Thoracic aorta (tissue), 2 donors: ENCODE data around the gene C4orf33. TPM values are rescaled to one million over a fixed set of nuclear protein-coding genes. Genes with fewer than 3 reads are reported as not detected.

Experiments used
- ATAC-seq: fragments of 150-250 bp; one replicate; pipeline ENCODE4 v1.8.0; 2017; ENCODE audit warnings: low read depth; ENCODE audit not compliant: insufficient number of reproducible peaks, low FRiP score
- DNase-seq: peaks from one replicate; pipeline ENCODE4 v3.0.0-alpha.2; 2020; ENCODE audit warnings: low spot score
- H3K27ac ChIP-seq, 2 donors: fragments of 200-600 bp; sonication (generic); 1 replicate in 1 of 2; 2 replicates in 1 of 2; pipeline ENCODE4 v1.5.1; 2016; ENCODE audit warnings: mild to moderate bottlenecking in 2 of 2, moderate library complexity in 2 of 2
- H3K27me3 ChIP-seq: fragments of 200-600 bp; sonication (generic); replicated peaks from 2 replicates; pipeline ENCODE4 v1.6.0; 2016; ENCODE audit warnings: mild to moderate bottlenecking; ENCODE audit not compliant: insufficient read depth
- H3K36me3 ChIP-seq: fragments of 200-600 bp; sonication (generic); one replicate; pipeline ENCODE4 v1.5.1; 2016
- H3K4me1 ChIP-seq, 2 donors: fragments of 200-600 bp; sonication (generic); 1 replicate in 1 of 2; 2 replicates in 1 of 2; pipeline versions ENCODE4 v1.5.1 to v1.6.0; 2016; ENCODE audit warnings: low read depth in 2 of 2, mild to moderate bottlenecking in 1 of 2; ENCODE audit not compliant: control insufficient read depth in 1 of 2
- H3K4me3 ChIP-seq: fragments of 200-600 bp; sonication (generic); 2 replicates; pipeline ENCODE4 v1.5.1; 2016; ENCODE audit warnings: mild to moderate bottlenecking
- H3K9me3 ChIP-seq: fragments of 200-600 bp; sonication (generic); 2 replicates; pipeline ENCODE4 v1.5.1; 2016
- total RNA-seq, 2 donors: library from RNA; depleted of rRNA; stranded (reverse); fragments of >200 nt; gene quantifications; one replicate each; pipeline versions ENCODE4 v1.1.0 to v1.2.3, GENCODE V29; 2016
- TF ChIP-seq, protein P1 (sequence below): fragments of 200-600 bp; sonication (generic); IDR thresholded peaks from one replicate; pipeline ENCODE4 v1.5.1; 2019; ENCODE audit warnings: antibody characterized with exemption

Gene C4orf33
- total RNA-seq, 2 donors from 2014 or later: 2.2 to 4.9 TPM

DNA sequence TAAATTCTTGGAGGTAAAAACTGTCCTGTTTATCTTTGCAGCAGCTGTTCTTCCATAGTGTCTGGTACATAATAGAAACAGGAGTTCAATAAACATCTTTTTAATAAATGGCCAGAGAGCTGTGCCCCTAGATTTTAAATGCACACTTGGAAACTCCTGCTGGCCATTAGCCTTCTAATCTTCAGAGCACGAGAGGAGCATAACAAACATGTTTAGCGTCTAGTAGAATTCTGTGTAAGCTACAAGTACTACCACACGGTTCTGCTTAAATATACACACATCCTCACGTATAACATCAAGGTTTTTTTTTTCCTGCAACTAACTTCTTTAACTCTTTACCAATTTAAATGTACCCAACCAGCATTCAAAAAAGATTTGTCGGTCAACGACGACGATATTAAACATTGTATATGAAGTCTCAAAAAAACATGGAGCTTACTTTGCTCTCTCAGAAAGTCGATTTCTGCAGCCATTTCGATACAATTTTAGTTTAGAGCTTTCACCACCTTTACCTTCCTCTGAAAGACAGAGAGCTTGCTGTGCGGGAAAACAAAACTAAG is 3.2 kb upstream of the C4orf33 start:
- no peaks in the 10 kb centered on the region for H3K27me3 ChIP-seq
- DNase-seq: no peak
- no peaks in the 10 kb centered on the region for H3K9me3 ChIP-seq
- peak overlapping the region; percentile 88 to 95 for H3K27ac ChIP-seq
- peak overlapping the region; percentile 79 for H3K4me3 ChIP-seq
- ATAC-seq: no peak
- peaks cover 6 to 32% of the 10 kb centered on the region in 2 donors for H3K4me1 ChIP-seq
- H3K36me3 ChIP-seq: no peaks in the 10 kb centered on the region
- TF ChIP-seq, protein P1, sequence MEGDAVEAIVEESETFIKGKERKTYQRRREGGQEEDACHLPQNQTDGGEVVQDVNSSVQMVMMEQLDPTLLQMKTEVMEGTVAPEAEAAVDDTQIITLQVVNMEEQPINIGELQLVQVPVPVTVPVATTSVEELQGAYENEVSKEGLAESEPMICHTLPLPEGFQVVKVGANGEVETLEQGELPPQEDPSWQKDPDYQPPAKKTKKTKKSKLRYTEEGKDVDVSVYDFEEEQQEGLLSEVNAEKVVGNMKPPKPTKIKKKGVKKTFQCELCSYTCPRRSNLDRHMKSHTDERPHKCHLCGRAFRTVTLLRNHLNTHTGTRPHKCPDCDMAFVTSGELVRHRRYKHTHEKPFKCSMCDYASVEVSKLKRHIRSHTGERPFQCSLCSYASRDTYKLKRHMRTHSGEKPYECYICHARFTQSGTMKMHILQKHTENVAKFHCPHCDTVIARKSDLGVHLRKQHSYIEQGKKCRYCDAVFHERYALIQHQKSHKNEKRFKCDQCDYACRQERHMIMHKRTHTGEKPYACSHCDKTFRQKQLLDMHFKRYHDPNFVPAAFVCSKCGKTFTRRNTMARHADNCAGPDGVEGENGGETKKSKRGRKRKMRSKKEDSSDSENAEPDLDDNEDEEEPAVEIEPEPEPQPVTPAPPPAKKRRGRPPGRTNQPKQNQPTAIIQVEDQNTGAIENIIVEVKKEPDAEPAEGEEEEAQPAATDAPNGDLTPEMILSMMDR: no peak

- Histone ChIP-seq H3K27ac (peak within 1 kb of the TSS; percentile 88 to 95), H3K36me3 (no peaks in the 10 kb centered on the region), H3K9me3 (no peaks in the 10 kb centered on the region), H3K4me3 (peak within 1 kb of the TSS; percentile 79), H3K4me1 (peaks cover 6 to 32% of the 10 kb centered on the region in 2 donors), H3K27me3 (no peaks in the 10 kb centered on the region)
- DNase-seq (peak; percentile 97), ATAC-seq (peak; percentile 99)
- TF ChIP-seq, protein P1: no peak
Observed at GRCh38 chr4:129093191-129093920, 2.6 kb upstream of the C4orf33 start, which contains the start of gene SCLT1. Gene SCLT1 (minus strand): TSS chr4:129093539. CDS start chr4:129093103, 436 bp downstream.

DNA sequence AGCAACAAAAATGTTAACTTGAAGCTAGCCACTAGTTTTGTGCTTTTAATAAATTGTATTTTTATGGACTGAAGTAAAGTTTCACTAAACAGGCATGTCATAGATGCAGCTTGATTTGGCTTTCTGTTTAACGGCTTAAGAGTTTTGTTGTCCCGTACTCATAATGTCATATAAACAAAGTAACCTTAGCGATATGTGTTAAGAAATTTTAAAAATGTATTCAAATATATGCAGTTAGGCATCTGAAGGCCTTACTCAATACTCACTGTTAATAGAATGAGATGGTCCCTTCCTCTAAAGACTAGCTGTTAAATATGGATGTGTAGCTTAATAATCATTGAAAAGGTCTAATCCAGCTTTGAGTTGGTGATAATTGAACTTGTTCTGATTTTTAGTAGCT is 1.6 kb upstream of the C4orf33 start:
- H3K27ac ChIP-seq: peak overlapping the region in 1 of 2 donors; percentile 95
- DNase-seq (no peak), ATAC-seq (no peak)
- peak overlapping the region; percentile 79 for H3K4me3 ChIP-seq
- TF ChIP-seq, protein P1: no peak
- H3K36me3 ChIP-seq: no peaks in the 10 kb centered on the region
- H3K27me3 ChIP-seq: no peaks in the 10 kb centered on the region
- peaks cover 6 to 32% of the 10 kb centered on the region in 2 donors for H3K4me1 ChIP-seq
- no peaks in the 10 kb centered on the region for H3K9me3 ChIP-seq

- ATAC-seq: no peak
- H3K4me3 ChIP-seq: no peak overlapping the region
- DNase-seq: no peak
Observed at GRCh38 chr4:129098531-129099001, 2.6 kb downstream of the C4orf33 start.

More at GRCh38 chr4:129098531-129099001, 2.6 kb downstream of the C4orf33 start:
- H3K36me3 ChIP-seq: no peaks in the 10 kb centered on the region
- H3K4me1 ChIP-seq: peaks cover 0 to 12% of the 10 kb centered on the region in 2 donors
- no peaks in the 10 kb centered on the region for H3K27me3 ChIP-seq
- no peaks in the 10 kb centered on the region for H3K9me3 ChIP-seq
- TF ChIP-seq, protein P1: no peak
- H3K27ac ChIP-seq: no peak overlapping the region
